Mesothelial cell of epicardium (in vitro differentiated cells): ENCODE measurements around the gene PCMT1. TPM values are rescaled to one million over a fixed set of nuclear protein-coding genes. Genes with fewer than 3 reads are reported as not detected.
"Not testable (repeated sequence)": the region's sequence is repeated elsewhere in the genome, so short reads cannot be mapped to it uniquely, and the experiment has no call there.

Experiments used
- DNase-seq, 2 experiments: peaks; one replicate each; pipeline ENCODE4 v3.0.0; 2021; ENCODE audit warnings: low spot score in 2 of 2; ENCODE audit not compliant: unreplicated experiment in 2 of 2
- H3K27ac Mint-ChIP-seq: 2 replicates; pipeline ENCODE4 v1.8.0; 2021; ENCODE audit warnings: mixed read lengths
- H3K27me3 Mint-ChIP-seq: 2 replicates; pipeline ENCODE4 v1.8.0; 2021; ENCODE audit warnings: low read depth, mixed read lengths
- H3K36me3 Mint-ChIP-seq: 2 replicates; pipeline ENCODE4 v1.8.0; 2021; ENCODE audit warnings: mixed read lengths
- H3K4me1 Mint-ChIP-seq: 2 replicates; pipeline ENCODE4 v1.8.0; 2021; ENCODE audit warnings: mixed read lengths
- H3K4me3 Mint-ChIP-seq: 2 replicates; pipeline ENCODE4 v1.8.0; 2021; ENCODE audit warnings: mild to moderate bottlenecking, moderate library complexity, mixed read lengths
- H3K9me3 Mint-ChIP-seq: 2 replicates; pipeline ENCODE4 v1.8.0; 2021; ENCODE audit warnings: mixed read lengths
- total RNA-seq: library from RNA; stranded (reverse); gene quantifications from 3 replicates; pipeline ENCODE4 v1.2.1, GENCODE V29; 2021
- TF ChIP-seq, protein P1 (sequence below): fragments of 200-600 bp; sonication (generic); IDR thresholded peaks from one replicate; pipeline ENCODE4 v1.5.0; 2021; ENCODE audit warnings: antibody characterized with exemption; ENCODE audit not compliant: unreplicated experiment

Gene PCMT1
- total RNA-seq, 1 donor from 2014 or later, result 45.6 TPM

- Mint-ChIP-seq H3K27me3 (no peaks in the 10 kb centered on the region), H3K36me3 (peaks cover 2% of the 10 kb centered on the region), H3K9me3 (no peaks in the 10 kb centered on the region), H3K4me3 (no peak overlapping the region), H3K4me1 (peaks cover 20% of the 10 kb centered on the region), H3K27ac (peak overlapping the region; percentile 39)
- no peak for DNase-seq
- TF ChIP-seq, protein P1, sequence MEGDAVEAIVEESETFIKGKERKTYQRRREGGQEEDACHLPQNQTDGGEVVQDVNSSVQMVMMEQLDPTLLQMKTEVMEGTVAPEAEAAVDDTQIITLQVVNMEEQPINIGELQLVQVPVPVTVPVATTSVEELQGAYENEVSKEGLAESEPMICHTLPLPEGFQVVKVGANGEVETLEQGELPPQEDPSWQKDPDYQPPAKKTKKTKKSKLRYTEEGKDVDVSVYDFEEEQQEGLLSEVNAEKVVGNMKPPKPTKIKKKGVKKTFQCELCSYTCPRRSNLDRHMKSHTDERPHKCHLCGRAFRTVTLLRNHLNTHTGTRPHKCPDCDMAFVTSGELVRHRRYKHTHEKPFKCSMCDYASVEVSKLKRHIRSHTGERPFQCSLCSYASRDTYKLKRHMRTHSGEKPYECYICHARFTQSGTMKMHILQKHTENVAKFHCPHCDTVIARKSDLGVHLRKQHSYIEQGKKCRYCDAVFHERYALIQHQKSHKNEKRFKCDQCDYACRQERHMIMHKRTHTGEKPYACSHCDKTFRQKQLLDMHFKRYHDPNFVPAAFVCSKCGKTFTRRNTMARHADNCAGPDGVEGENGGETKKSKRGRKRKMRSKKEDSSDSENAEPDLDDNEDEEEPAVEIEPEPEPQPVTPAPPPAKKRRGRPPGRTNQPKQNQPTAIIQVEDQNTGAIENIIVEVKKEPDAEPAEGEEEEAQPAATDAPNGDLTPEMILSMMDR, result no peak
Observed at GRCh38 chr6:149847939-149848267, 98.4 kb downstream of the PCMT1 start.

DNA sequence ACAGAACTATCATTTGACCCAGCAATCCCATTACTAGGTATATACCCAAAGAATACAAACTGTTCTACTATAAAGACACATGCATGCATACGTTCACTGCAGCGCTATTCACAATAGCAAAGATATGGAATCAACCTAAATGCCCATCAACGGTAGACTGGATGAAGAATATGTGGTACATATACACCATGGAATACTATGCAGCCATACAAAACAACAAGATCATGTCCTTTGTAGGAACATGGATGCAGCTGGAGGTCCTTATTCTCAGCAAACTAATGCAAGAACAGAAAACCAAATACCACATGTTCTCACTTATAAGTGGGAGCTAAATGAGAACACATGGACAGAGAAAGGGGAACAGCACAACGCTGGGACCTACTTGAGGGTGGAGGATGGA, 98.8 kb downstream of the PCMT1 start:
- H3K4me3 Mint-ChIP-seq, H3K9me3 Mint-ChIP-seq, H3K36me3 Mint-ChIP-seq, DNase-seq, H3K27me3 Mint-ChIP-seq: not testable (repeated sequence)
- peaks cover 20% of the 10 kb centered on the region for H3K4me1 Mint-ChIP-seq
- H3K27ac Mint-ChIP-seq, result peak overlapping the region; percentile 43

- Mint-ChIP-seq H3K27ac (no peak overlapping the region), H3K4me3 (no peak overlapping the region), H3K4me1 (peaks cover 27% of the 10 kb centered on the region), H3K36me3 (peaks cover 2% of the 10 kb centered on the region), H3K27me3 (no peaks in the 10 kb centered on the region), H3K9me3 (no peaks in the 10 kb centered on the region)
- DNase-seq, result no peak
- TF ChIP-seq, protein P1, result no peak
Observed at GRCh38 chr6:149851461-149852110, 102.0 kb downstream of the PCMT1 start.

- H3K4me3 Mint-ChIP-seq, result no peak overlapping the region
- TF ChIP-seq, protein P1, result no peak
- no peak for DNase-seq
- no peaks in the 10 kb centered on the region for H3K9me3 Mint-ChIP-seq
- peaks cover 30% of the 10 kb centered on the region for H3K4me1 Mint-ChIP-seq
- no peak overlapping the region for H3K27ac Mint-ChIP-seq
- H3K27me3 Mint-ChIP-seq, result no peaks in the 10 kb centered on the region
- peaks cover 2% of the 10 kb centered on the region for H3K36me3 Mint-ChIP-seq
Observed at GRCh38 chr6:149852180-149852579, 102.6 kb downstream of the PCMT1 start.

DNA sequence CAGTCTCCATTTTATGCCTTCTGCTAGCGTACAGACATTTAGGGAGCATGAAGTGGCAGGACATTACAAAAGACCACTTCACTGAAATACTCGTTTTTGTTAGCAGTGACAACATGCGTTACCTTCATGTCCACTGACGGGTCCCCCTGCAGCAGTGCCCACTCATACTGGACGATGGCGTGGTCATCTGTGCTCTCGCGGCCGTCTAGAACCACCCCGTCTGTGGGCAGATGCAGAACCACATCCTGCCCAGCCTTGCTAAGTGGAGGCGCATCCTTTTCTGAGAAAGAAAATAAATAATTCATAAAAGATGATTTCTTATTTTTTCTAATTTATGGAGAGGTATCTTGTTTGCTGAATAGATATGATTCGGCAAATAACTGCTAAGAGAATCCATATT, 103.3 kb downstream of the PCMT1 start:
- H3K27me3 Mint-ChIP-seq, result no peaks in the 10 kb centered on the region
- TF ChIP-seq, protein P1, result no peak
- DNase-seq, result no peak
- peaks cover 2% of the 10 kb centered on the region for H3K36me3 Mint-ChIP-seq
- H3K9me3 Mint-ChIP-seq, result no peaks in the 10 kb centered on the region
- H3K27ac Mint-ChIP-seq, result no peak overlapping the region
- peaks cover 26% of the 10 kb centered on the region for H3K4me1 Mint-ChIP-seq
- no peak overlapping the region for H3K4me3 Mint-ChIP-seq

GRCh38 chr6:149854017-149854416, 104.5 kb downstream of the PCMT1 start:
- H3K4me1 Mint-ChIP-seq, result peaks cover 26% of the 10 kb centered on the region
- not testable (repeated sequence) for H3K27ac Mint-ChIP-seq, DNase-seq, H3K4me3 Mint-ChIP-seq, H3K9me3 Mint-ChIP-seq, H3K36me3 Mint-ChIP-seq, H3K27me3 Mint-ChIP-seq

GRCh38 chr6:149854532-149854931, 105.0 kb downstream of the PCMT1 start:
- peaks cover 26% of the 10 kb centered on the region for H3K4me1 Mint-ChIP-seq
- peaks cover 2% of the 10 kb centered on the region for H3K36me3 Mint-ChIP-seq
- DNase-seq, result no peak
- H3K27ac Mint-ChIP-seq, result peak overlapping the region; percentile 91
- TF ChIP-seq, protein P1, result no peak
- H3K27me3 Mint-ChIP-seq, result no peaks in the 10 kb centered on the region
- H3K9me3 Mint-ChIP-seq, result no peaks in the 10 kb centered on the region
- H3K4me3 Mint-ChIP-seq, result no peak overlapping the region
